Lower leg skin (tissue), 3 donors: Measurements from ENCODE around the gene KCNMA1.

ENCODE experiments used
- POLR2A ChIP-seq, 2 donors: fragments of 450-650 bp; IDR thresholded peaks; one replicate each; pipeline ENCODE4 v1.6.1; 2016 to 2017; ENCODE audit warnings: antibody characterized with exemption in 2 of 2, mild to moderate bottlenecking in 1 of 2, moderate library complexity in 1 of 2
- TF ChIP-seq, protein P1 (sequence below), 3 donors: fragments of 450-650 bp; IDR thresholded peaks; one replicate each; pipeline ENCODE4 v1.5.1; 2016; ENCODE audit warnings: antibody characterized with exemption in 3 of 3, mild to moderate bottlenecking in 3 of 3, moderate library complexity in 2 of 3

DNA sequence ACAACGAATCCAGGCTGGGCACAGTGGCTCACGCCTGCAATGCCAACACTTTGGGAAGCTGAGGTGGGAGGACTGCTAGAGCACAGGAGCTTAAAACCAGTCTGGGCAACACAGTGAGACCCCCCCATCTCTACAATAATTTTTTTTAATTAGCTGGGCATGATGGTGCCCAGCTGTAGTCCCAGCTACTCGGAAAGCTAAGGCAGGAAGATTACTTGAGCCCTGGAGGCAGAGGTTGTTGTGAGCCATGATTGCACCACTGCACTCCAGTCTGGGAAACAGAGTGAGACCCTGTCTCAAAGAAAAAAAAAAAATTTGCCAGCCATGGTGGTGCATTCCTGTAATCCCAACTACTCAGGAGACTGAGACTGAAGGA, 396.3 kb downstream of the KCNMA1 start:
- TF ChIP-seq, protein P1, sequence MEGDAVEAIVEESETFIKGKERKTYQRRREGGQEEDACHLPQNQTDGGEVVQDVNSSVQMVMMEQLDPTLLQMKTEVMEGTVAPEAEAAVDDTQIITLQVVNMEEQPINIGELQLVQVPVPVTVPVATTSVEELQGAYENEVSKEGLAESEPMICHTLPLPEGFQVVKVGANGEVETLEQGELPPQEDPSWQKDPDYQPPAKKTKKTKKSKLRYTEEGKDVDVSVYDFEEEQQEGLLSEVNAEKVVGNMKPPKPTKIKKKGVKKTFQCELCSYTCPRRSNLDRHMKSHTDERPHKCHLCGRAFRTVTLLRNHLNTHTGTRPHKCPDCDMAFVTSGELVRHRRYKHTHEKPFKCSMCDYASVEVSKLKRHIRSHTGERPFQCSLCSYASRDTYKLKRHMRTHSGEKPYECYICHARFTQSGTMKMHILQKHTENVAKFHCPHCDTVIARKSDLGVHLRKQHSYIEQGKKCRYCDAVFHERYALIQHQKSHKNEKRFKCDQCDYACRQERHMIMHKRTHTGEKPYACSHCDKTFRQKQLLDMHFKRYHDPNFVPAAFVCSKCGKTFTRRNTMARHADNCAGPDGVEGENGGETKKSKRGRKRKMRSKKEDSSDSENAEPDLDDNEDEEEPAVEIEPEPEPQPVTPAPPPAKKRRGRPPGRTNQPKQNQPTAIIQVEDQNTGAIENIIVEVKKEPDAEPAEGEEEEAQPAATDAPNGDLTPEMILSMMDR (IDR thresholded peaks at IDR 0.05): no peak
- TF ChIP-seq POLR2A (IDR thresholded peaks at IDR 0.05): no peak
